Activated T-helper 1 cell treated with anti-CD3 and anti-CD28 coated beads, Interleukin-12 subunit alpha, Interleukin-12 subunit beta, Interleukin-2, Interleukin-4 antibody, amounts not matched to agents 30 ng/mL and 10 ng/mL and 1 ng/mL, durations not matched to agents 14 hours and 24 hours and 36 hours (primary cell): ENCODE data around the gene CHRNA3. TPM values are rescaled to one million over a fixed set of nuclear protein-coding genes. Genes with fewer than 3 reads are reported as not detected.

Experiments used
- DNase-seq: peaks from one replicate; pipeline ENCODE4 v3.0.0; 2021; ENCODE audit warnings: low spot score
- H3K27ac Mint-ChIP-seq: one replicate; pipeline ENCODE4 v1.8.0; 2021; ENCODE audit warnings: mild to moderate bottlenecking, mixed read lengths
- H3K27me3 Mint-ChIP-seq: one replicate; pipeline ENCODE4 v1.8.0; 2022; ENCODE audit warnings: mild to moderate bottlenecking, moderate library complexity, mixed read lengths; ENCODE audit not compliant: insufficient read depth
- H3K36me3 Mint-ChIP-seq: one replicate; pipeline ENCODE4 v1.8.0; 2021; ENCODE audit warnings: low read depth, mixed read lengths
- H3K4me1 Mint-ChIP-seq: one replicate; pipeline ENCODE4 v1.8.0; 2021; ENCODE audit warnings: low read depth, mixed read lengths
- H3K4me3 Mint-ChIP-seq: one replicate; pipeline ENCODE4 v1.8.0; 2021; ENCODE audit warnings: mild to moderate bottlenecking, moderate library complexity, mixed read lengths
- H3K9me3 Mint-ChIP-seq: one replicate; pipeline ENCODE4 v1.8.0; 2021; ENCODE audit warnings: mixed read lengths
- intact Hi-C: fragments of 100-400 bp; cut with micrococcal nuclease; formaldehyde crosslinking; loops from one replicate; pipeline ENCODE4 v1.15.1; 2024
- total RNA-seq: library from RNA; stranded (reverse); gene quantifications from 2 replicates; pipeline ENCODE4 v1.2.3, GENCODE V29; 2022

The CHRNA3 gene
- total RNA-seq, 1 donor from 2014 or later, result not detected

GRCh38 chr15:78645009-78645408 is 24.2 kb upstream of the CHRNA3 start:
- intact Hi-C loops, result no loop called here
- no peak overlapping the region for H3K27ac Mint-ChIP-seq
- H3K9me3 Mint-ChIP-seq, result no peaks in the 10 kb centered on the region
- no peaks in the 10 kb centered on the region for H3K36me3 Mint-ChIP-seq
- H3K27me3 Mint-ChIP-seq, result peaks cover 8% of the 10 kb centered on the region
- H3K4me3 Mint-ChIP-seq, result no peak overlapping the region
- no peaks in the 10 kb centered on the region for H3K4me1 Mint-ChIP-seq
- DNase-seq, result no peak

DNA sequence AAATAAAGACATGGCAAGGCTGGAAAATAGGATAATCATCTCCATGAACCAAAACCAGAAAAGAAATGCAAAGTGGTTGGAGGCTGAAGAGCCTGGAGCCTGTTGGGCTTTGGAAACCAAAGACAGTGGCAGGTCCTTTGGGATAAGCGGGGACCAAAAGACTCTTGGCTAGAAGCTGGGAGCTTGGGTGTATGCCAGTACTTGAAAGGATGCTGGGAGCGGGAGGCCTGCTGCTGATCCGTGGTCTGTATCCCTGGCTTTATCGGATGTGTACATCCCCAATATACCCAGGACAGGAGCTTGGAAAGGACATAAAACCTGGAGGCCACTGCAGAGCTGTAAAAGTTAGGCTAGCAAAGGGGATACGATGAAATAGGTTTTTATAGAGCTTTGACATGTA is 21.5 kb upstream of the CHRNA3 start:
- Mint-ChIP-seq H3K4me1 (no peaks in the 10 kb centered on the region), H3K27me3 (peaks cover 14% of the 10 kb centered on the region), H3K36me3 (no peaks in the 10 kb centered on the region), H3K4me3 (no peak overlapping the region), H3K27ac (no peak overlapping the region), H3K9me3 (no peaks in the 10 kb centered on the region)
- DNase-seq, result no peak
- intact Hi-C loops, result no loop called here

GRCh38 chr15:78641749-78642275 is 21.0 kb upstream of the CHRNA3 start:
- Mint-ChIP-seq H3K4me3 (peak overlapping the region; percentile 57), H3K9me3 (no peaks in the 10 kb centered on the region), H3K36me3 (no peaks in the 10 kb centered on the region), H3K27me3 (peaks cover 14% of the 10 kb centered on the region), H3K27ac (no peak overlapping the region), H3K4me1 (no peaks in the 10 kb centered on the region)
- DNase-seq, result no peak
- intact Hi-C loops, result no loop called here

DNA sequence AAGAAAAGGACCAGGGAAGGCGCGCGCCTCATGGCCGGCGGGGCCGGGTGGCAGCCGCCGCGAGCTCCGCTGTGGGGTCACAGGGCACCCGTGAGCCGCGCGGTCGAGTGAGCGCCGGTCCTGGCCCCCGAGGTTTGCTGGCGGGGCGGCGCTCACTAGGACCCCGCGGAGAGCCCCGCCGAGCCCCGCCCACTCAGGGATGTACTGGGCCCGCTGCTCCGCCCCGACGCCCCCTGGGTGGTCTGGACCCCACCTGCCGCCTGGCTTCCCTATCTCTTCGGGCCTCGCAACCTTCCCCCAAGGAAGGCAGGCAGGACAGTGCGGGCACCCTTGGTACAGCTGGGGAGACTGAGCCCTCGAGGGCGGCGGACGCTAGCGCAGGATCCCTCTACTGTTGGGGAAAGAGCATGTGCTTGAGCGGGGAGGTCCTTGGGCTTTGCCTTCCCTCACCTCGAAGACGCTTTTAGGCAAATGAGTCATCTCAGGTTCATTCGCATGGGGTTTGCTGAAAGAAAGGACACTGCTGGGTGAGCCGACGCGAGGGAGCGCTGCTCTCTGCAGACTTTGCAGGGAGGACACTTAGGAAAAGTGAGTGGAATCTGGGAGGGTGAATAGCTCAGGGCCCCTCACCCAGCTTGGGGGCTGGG is 20.4 kb upstream of the CHRNA3 start, which contains the start of gene CHRNB4:
Gene CHRNB4, minus strand, starts transcription at position 109 of the 647 bp plus-strand sequence. Its CDS starts 77 bp downstream, at position 32.
- H3K4me3 Mint-ChIP-seq, result peak within 1 kb of the TSS; percentile 57
- no peaks in the 10 kb centered on the region for H3K9me3 Mint-ChIP-seq
- no peaks in the 10 kb centered on the region for H3K36me3 Mint-ChIP-seq
- no peaks in the 10 kb centered on the region for H3K4me1 Mint-ChIP-seq
- DNase-seq, result no peak
- peaks cover 14% of the 10 kb centered on the region for H3K27me3 Mint-ChIP-seq
- H3K27ac Mint-ChIP-seq, result no peak within 1 kb of the TSS
- intact Hi-C loops, result no loop called here

DNA sequence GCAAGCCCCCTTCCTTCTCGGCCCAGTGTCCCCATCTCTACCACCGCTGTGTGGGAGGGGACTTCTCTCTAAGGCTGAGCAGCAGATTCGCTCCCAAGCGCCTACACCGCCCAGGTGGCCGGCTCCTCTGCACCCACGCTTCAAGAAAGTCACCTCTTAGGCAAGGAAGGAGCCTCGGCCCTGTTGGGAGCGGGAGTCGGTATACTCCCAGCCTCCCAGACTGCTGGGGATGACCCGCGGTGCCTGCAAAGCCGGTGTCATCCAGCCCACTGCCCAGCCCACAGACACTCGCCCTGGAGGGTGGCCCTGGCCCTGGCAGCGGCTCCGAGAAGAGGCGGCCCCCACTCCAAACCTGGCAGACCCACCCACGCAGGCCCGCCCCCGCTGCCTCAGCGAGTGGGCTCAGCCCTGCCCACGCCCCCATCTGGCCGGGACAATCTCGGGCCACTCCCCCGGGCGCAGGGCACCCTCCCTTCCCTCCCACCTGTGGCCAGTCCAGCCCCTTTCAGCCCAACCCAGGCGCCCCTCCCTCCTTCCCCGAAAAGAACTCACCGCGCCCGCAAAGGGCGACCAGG is 19.8 kb upstream of the CHRNA3 start:
- H3K4me3 Mint-ChIP-seq, result no peak overlapping the region
- DNase-seq, result no peak
- H3K27ac Mint-ChIP-seq, result no peak overlapping the region
- H3K36me3 Mint-ChIP-seq, result no peaks in the 10 kb centered on the region
- H3K4me1 Mint-ChIP-seq, result no peaks in the 10 kb centered on the region
- H3K27me3 Mint-ChIP-seq, result peaks cover 14% of the 10 kb centered on the region
- intact Hi-C loops, result no loop called here
- no peaks in the 10 kb centered on the region for H3K9me3 Mint-ChIP-seq

DNA sequence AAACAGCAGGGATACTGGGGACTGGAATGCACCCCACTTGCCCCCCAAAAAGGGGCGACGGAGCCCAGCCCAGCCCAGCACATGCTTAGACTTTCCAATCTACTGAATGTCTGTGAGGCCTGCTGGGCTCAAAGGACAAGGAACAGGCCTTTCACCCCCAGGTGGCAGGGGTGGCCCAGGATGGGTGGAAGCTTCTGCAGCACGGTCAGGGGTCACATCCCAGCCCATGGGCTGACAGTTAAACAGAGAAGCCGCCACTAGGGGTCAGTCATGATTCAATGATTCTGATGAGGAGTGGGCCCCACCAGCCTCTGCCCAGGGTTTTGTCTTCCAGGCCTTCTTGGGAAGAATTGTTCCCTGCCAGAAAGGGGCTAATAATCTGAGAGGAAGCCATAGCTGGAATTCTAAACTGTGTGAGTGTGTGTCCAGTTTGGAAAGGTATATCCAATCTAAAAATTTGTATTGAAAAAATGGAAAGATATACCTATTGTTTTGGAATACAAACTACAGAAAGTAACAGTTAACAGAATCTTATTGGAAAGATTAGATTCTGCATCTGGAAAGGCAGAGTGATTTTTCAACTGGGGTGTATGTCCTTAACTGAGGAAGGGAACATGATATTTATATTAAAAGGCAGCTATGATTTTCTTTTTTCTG is 18.0 kb upstream of the CHRNA3 start:
- no peak overlapping the region for H3K27ac Mint-ChIP-seq
- H3K4me1 Mint-ChIP-seq, result no peaks in the 10 kb centered on the region
- no peak for DNase-seq
- no peaks in the 10 kb centered on the region for H3K36me3 Mint-ChIP-seq
- intact Hi-C loops, result loop anchor here (1.0 kb wide), 1 partner anchor 71 kb away; no protein-coding TSS in a partner anchor
- H3K9me3 Mint-ChIP-seq, result no peaks in the 10 kb centered on the region
- H3K27me3 Mint-ChIP-seq, result peaks cover 14% of the 10 kb centered on the region
- H3K4me3 Mint-ChIP-seq, result no peak overlapping the region

- H3K9me3 Mint-ChIP-seq, result no peaks in the 10 kb centered on the region
- intact Hi-C loops, result loop anchor here (1.0 kb wide), 1 partner anchor 71 kb away; no protein-coding TSS in a partner anchor
- H3K4me1 Mint-ChIP-seq, result no peaks in the 10 kb centered on the region
- DNase-seq, result no peak
- H3K27me3 Mint-ChIP-seq, result peaks cover 16% of the 10 kb centered on the region
- H3K4me3 Mint-ChIP-seq, result no peak overlapping the region
- no peak overlapping the region for H3K27ac Mint-ChIP-seq
- H3K36me3 Mint-ChIP-seq, result no peaks in the 10 kb centered on the region
Observed at GRCh38 chr15:78637776-78638435, 17.1 kb upstream of the CHRNA3 start.

DNA sequence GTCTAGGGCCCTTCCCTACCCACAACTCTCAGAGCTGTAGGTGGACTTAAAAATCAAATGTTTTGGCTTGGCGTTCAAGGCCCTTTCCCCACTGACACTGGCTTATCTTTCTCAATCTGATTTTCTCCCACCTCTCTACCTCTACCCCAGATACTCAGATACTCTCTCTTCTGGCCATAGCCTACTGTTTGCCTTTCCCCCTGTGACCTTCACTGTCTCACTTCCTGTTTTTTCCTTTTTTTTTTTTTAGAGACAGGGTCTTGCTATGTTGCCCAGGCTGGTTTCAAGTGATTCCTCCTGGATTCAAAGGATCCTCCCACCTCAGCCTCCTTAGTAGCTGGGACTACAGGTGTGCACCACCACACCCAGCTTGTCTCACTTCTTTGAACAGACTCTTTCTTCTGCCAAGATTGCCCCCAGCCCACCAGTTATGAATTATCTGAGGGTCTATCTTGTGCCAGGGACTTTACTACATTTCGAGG is 15.6 kb upstream of the CHRNA3 start:
- no peaks in the 10 kb centered on the region for H3K36me3 Mint-ChIP-seq
- no peak overlapping the region for H3K4me3 Mint-ChIP-seq
- no peaks in the 10 kb centered on the region for H3K9me3 Mint-ChIP-seq
- intact Hi-C loops, result no loop called here
- H3K27me3 Mint-ChIP-seq, result peaks cover 12% of the 10 kb centered on the region
- DNase-seq, result no peak
- H3K27ac Mint-ChIP-seq, result no peak overlapping the region
- H3K4me1 Mint-ChIP-seq, result no peaks in the 10 kb centered on the region

- Mint-ChIP-seq H3K36me3 (no peaks in the 10 kb centered on the region), H3K4me3 (no peak overlapping the region), H3K4me1 (no peaks in the 10 kb centered on the region), H3K9me3 (no peaks in the 10 kb centered on the region), H3K27ac (no peak overlapping the region), H3K27me3 (peaks cover 9% of the 10 kb centered on the region)
- DNase-seq, result no peak
- intact Hi-C loops, result no loop called here
Observed at GRCh38 chr15:78635346-78635745, 14.6 kb upstream of the CHRNA3 start.

DNA sequence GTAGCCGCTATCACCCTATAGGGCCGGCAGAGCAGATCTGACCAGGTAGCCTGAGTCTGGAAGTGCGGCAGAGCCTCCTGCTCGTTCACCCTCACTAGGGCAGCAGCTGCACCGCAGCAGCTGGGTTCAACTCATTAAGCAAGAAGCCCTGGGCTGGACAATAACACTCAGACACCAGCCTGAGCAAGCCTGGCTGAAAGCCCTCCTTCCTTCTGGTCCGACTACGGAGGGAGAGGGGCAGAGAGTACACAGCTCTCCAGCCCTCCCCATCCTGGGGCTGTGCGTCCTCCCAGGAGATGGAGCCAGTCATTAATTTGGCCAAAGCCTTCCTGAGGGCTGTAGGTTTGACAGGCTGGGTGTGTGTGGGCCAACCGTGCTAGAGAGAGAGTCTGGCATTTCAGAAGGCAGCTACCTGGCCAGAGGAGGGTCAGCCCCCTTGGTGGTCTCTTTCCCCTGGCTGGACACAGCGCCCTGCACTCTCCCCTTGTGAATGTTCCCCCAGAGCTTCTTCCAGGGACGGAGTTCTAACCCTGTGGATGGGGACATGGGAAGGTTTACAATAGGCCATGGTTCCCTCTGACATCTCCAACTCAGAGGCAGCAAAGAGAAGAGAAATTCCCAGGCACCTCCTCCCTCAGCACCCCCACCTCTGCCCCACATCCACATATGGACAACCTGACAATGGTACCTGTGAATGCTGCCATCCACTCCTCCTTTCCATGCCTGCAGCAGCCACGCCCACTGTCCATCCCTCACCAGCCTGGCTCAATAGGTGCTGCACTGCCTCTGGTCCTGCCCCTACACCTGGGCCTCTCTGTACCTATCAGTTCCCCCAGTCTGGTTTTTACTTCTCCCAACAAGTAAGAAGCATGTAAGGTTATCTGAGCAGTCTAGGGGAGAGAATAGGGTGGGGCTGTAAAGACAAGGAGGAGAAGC is 13.7 kb upstream of the CHRNA3 start:
- no peaks in the 10 kb centered on the region for H3K9me3 Mint-ChIP-seq
- no peak for DNase-seq
- H3K36me3 Mint-ChIP-seq, result no peaks in the 10 kb centered on the region
- peaks cover 4% of the 10 kb centered on the region for H3K27me3 Mint-ChIP-seq
- H3K4me1 Mint-ChIP-seq, result no peaks in the 10 kb centered on the region
- intact Hi-C loops, result no loop called here
- no peak overlapping the region for H3K27ac Mint-ChIP-seq
- no peak overlapping the region for H3K4me3 Mint-ChIP-seq

- intact Hi-C loops, result no loop called here
- no peak overlapping the region for H3K27ac Mint-ChIP-seq
- H3K27me3 Mint-ChIP-seq, result peaks cover 3% of the 10 kb centered on the region
- no peaks in the 10 kb centered on the region for H3K9me3 Mint-ChIP-seq
- no peak for DNase-seq
- H3K4me3 Mint-ChIP-seq, result no peak overlapping the region
- no peaks in the 10 kb centered on the region for H3K4me1 Mint-ChIP-seq
- H3K36me3 Mint-ChIP-seq, result no peaks in the 10 kb centered on the region
Observed at GRCh38 chr15:78633348-78633747, 12.6 kb upstream of the CHRNA3 start.
